ENCODE measurements around the gene OSM.
A peak's percentile ranks its signal among the peaks of the same experiment; 100 is the strongest.

Gene OSM

GRCh38 chr22:30289141-30289979, 22.7 kb upstream of the OSM start, which contains the start of gene CASTOR1:
Gene CASTOR1, minus strand, starts transcription at chr22:30289505. Its CDS starts 8 bp downstream, at chr22:30289497.
- Histone ChIP-seq H3K36me3 (replicated peaks) (peaks cover 25% of the 10 kb centered on the region), H3K4me3 (ENCODE audit: low read depth, low read length) (peak within 1 kb of the TSS; percentile 73), H3K27ac (peak within 1 kb of the TSS; percentile 21), H3K27me3 (replicated peaks) (no peaks in the 10 kb centered on the region)
- DNase-seq = peak; percentile 98
- no peak for TF ChIP-seq CTCF (IDR thresholded peaks at IDR 0.05; ENCODE audit: low read depth, low read length, missing control alignments)
- in situ Hi-C loops (cut with HindIII; ENCODE audit: low pct_ligation_motif_present, low sequenced_read_pairs) = no loop called here

GRCh38 chr22:30288419-30289140, 21.9 kb upstream of the OSM start:
- no peaks in the 10 kb centered on the region for H3K27me3 ChIP-seq (replicated peaks)
- in situ Hi-C loops (cut with HindIII; ENCODE audit: low pct_ligation_motif_present, low sequenced_read_pairs) = no loop called here
- no peak for TF ChIP-seq CTCF (IDR thresholded peaks at IDR 0.05; ENCODE audit: low read depth, low read length, missing control alignments)

GRCh38 chr22:30287648-30288418, 21.2 kb upstream of the OSM start:
- DNase-seq = peak; percentile 81
- H3K36me3 ChIP-seq (replicated peaks) = peaks cover 11% of the 10 kb centered on the region
- in situ Hi-C loops (cut with HindIII; ENCODE audit: low pct_ligation_motif_present, low sequenced_read_pairs) = no loop called here
- no peaks in the 10 kb centered on the region for H3K27me3 ChIP-seq (replicated peaks)
- peak overlapping the region; percentile 73 for H3K4me3 ChIP-seq (ENCODE audit: low read depth, low read length)
- peak; percentile 67 for TF ChIP-seq CTCF (IDR thresholded peaks at IDR 0.05; ENCODE audit: low read depth, low read length, missing control alignments)
- no peak overlapping the region for H3K27ac ChIP-seq

More at GRCh38 chr22:30288419-30289140, 21.9 kb upstream of the OSM start:
- H3K4me3 ChIP-seq (ENCODE audit: low read depth, low read length) = peak overlapping the region; percentile 73
- DNase-seq = no peak
- H3K27ac ChIP-seq = peak overlapping the region; percentile 21
- peaks cover 18% of the 10 kb centered on the region for H3K36me3 ChIP-seq (replicated peaks)

- peak; percentile 95 for TF ChIP-seq CTCF (IDR thresholded peaks at IDR 0.05; ENCODE audit: low read depth, low read length, missing control alignments)
- in situ Hi-C loops (cut with HindIII; ENCODE audit: low pct_ligation_motif_present, low sequenced_read_pairs) = no loop called here
- Histone ChIP-seq H3K27ac (no peak overlapping the region), H3K4me3 (ENCODE audit: low read depth, low read length) (no peak overlapping the region), H3K36me3 (replicated peaks) (peaks cover 3% of the 10 kb centered on the region), H3K27me3 (replicated peaks) (no peaks in the 10 kb centered on the region)
- DNase-seq = peak; percentile 45
Observed at GRCh38 chr22:30286813-30287647, 20.4 kb upstream of the OSM start.

- DNase-seq = no peak
- no peak overlapping the region for H3K4me3 ChIP-seq (ENCODE audit: low read depth, low read length)
- no peak overlapping the region for H3K27ac ChIP-seq
- H3K27me3 ChIP-seq (replicated peaks) = no peaks in the 10 kb centered on the region
- no peak for TF ChIP-seq CTCF (IDR thresholded peaks at IDR 0.05; ENCODE audit: low read depth, low read length, missing control alignments)
- in situ Hi-C loops (cut with HindIII; ENCODE audit: low pct_ligation_motif_present, low sequenced_read_pairs) = no loop called here
- no peaks in the 10 kb centered on the region for H3K36me3 ChIP-seq (replicated peaks)
Observed at GRCh38 chr22:30286331-30286730, 19.7 kb upstream of the OSM start.
